Measurements from ENCODE around the gene TSC2.

The TSC2 gene

GRCh38 chr16:2043667-2044451, 3.9 kb upstream of the TSC2 start:
- DNase-seq (ENCODE audit: low read depth) = no peak

- DNase-seq (ENCODE audit: low read depth) = no peak
These were observed 3.2 kb upstream of the TSC2 start for GRCh38 chr16:2044541-2044940.

DNA sequence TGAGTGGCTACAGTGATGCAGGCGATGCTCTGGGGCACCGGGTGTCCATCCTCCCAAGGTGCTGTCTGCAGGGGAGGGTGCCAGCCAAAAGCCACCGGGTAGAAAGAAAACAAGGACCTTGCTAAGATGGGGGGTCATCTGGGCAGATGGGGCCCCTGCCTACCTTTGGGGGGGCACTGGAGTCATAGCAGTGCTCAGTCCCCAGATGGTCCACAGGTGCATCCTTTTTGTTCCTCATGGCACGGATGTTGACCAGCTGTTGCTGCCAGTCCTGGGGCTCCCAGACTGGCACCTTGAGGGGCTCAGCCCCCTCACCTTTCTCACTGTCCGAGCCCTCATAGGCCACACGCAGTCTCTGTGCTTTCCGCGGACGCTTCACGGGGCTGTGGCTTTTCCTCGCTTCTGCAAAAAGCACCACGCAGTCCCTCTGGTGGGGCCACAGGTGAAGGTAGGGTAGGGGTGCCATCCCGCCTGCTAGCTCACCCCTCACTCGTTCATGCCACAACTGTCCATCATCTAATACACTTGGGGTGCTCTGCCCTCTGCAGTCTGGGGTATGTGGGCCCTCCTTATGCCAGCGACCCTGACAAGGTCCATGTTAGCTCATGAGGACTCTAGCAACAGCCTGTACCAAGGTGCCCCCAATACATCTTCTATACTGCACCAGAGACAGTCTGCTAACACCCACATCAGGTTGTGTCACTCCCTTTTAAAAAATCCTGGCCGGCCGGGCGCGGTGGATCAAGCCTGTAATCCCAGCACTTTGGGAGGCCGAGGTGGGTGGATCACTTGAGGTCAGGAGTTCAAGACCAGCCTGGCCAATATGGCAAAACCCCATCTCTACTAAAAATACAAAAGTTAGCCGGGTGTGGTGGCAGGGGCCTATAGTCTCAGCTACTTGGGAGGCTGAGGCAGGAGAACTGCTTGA, 1.6 kb upstream of the TSC2 start:
- DNase-seq (ENCODE audit: low read depth) = no peak

- DNase-seq (ENCODE audit: low read depth) = no peak
These were observed 874 bp upstream of the TSC2 start for GRCh38 chr16:2046893-2047329.

DNA sequence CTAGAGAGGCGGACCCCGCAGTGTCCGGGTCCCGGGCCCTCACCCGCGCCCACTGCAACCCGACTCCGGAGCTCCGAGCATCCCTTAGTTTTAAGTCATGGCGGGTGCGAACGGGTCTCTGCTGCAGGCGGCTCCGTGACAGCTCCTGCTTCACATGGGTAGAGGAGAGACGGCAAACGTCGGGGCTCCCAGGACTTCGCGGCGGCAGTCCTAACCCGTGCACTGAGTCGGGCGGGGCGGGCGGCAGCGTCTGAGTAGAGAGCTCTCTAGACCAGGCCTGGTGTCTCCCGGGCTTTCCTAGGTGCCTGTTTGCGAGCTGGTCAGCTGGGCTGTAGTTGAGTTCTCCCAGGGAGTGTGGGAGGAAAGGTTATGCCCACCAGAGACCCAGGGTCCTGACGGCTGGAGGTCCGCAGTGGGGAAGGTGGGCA, 345 bp downstream of the TSC2 start:
- DNase-seq (ENCODE audit: low read depth) = no peak

DNA sequence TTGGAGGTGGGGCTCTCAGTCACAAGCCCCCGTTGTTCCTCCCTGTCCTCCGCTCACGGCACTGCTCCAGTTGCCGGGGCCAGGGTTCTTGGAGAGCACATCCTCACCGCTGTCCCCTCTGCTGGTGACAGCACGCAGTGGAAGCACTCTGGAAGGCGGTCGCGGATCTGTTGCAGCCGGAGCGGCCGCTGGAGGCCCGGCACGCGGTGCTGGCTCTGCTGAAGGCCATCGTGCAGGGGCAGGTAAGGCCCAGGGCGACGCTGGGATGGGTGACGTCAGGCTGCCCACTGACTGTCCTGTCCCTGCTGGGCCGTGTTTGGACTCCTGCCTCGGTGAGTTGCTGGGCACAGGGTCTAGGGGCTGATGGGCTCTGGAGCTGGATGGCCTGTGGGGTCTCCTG, 5.4 kb downstream of the TSC2 start:
- no peak for DNase-seq (ENCODE audit: low read depth)

GRCh38 chr16:2053897-2054296, 6.1 kb downstream of the TSC2 start:
- DNase-seq (ENCODE audit: low read depth) = no peak

DNA sequence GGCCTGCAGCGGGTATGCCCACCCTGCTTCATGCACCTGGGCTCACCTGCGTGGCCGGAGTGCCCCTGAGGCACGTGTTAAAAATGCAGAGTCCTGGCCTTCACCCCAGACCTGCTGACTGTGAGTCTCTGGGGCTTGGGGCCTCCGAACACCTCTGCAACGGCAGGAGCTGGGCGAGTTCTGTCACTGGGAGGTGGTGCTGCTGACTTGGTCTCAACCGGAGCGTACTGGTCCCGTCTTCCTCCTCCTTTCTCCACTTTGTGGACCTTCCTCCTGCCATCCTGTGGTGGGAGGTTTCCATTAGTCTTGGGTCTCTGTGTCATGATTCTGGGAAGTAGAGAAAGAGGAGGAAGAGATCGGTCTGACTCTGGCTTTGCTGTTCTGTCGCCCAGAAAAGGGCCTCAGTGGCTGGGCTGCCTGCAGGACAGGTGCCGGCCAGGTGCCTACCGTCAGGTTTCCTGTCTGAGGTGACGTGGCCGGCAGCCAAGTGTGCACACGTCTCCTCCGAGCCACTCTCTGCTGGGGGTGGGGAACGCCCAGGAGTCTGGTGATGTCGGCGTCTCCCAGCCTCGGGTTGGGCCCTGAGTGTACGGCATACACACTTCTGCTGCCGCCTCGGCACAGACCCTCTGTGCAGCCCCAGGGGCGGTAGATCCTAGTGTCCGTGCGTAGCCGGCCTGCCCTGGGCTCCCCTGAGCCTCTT, 6.9 kb downstream of the TSC2 start:
- DNase-seq (ENCODE audit: low read depth) = no peak

GRCh38 chr16:2056077-2056476, 8.3 kb downstream of the TSC2 start:
- no peak for DNase-seq (ENCODE audit: low read depth)

DNA sequence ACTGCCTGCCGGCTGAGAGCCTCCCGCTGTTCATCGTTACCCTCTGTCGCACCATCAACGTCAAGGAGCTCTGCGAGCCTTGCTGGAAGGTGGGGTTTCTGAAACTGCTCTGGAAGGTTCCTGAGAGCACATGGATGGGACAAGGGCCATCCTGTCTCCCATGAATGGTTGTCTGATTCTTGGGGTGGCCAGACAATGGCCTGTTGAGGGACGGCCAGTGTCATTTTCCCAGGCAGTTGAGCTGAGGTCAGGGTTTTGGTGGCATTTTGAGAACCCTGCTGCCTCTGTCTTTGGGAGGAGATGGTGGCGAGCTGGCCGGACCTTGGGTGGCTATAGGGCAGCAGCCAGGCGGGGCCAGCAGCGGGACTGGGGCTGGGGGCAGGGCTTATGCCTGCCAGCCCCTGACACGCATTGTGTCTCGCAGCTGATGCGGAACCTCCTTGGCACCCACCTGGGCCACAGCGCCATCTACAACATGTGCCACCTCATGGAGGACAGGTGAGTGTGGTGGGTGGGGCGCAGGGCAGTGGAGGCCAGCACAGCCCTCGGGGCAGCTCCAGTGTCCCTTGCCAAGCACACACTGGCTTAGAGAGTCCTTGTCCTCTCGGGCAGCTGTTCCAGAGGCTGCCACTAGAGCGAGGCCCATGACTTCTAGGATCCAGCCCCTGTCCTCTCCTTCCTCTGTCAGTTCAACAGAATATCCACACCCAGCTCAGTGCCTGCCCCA, 9.1 kb downstream of the TSC2 start:
- no peak for DNase-seq (ENCODE audit: low read depth)

DNA sequence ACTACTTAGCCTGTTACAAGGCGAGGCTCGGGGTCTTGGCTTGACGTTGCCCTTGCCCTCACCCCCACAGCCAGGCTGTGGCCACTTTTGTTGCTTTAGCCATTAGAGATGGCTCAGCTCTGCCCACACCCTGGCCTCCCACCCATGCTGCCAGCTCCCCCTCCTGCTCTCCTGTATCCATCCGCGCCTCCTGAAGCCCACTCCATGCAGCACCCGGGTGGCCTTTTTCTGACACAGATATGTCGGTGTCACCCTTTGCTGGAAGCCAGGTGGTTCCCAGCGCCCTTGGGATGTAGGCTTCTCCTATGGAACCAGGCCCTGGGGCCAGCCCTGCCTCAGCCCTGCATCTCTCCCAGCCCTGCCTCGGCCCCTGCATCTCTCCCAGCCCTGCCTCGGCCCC, 9.7 kb downstream of the TSC2 start:
- no peak for DNase-seq (ENCODE audit: low read depth)

DNA sequence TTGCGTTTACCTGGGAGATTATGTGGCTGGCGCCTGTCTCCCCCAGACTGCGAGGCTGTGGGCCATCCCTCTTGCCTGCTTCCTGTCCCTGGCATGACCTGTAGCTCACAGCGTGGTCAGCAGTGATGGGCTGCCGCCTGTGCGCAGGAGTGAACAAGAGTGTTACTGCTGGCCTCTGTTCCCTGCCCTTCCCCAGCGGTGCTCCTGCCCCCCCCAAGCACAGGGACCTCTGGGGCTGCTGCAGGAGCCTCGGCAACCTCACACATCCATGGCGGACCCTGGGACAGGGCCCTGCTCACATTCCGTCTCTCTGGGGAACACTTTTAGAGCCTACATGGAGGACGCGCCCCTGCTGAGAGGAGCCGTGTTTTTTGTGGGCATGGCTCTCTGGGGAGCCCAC, 10.6 kb downstream of the TSC2 start:
- no peak for DNase-seq (ENCODE audit: low read depth)

DNA sequence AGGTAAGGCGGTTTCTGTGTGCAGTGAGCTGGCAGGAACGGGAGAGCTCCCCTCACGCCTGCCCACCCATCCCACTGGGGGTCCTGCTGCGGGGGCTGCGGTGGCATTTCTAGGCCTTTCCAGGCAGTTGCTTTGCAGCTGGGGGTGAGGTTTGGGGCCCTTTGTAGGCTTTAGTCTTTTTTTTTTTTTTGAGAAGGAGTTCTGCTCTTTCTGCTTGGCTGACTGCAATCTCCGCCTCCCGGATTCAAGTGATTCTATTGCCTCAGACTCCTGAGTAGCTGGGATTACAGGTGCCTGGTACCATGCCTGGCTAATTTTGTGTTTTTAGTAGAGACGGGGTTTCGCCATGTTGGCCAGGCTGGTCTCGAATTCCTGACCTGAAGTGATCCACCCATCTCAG, 11.1 kb downstream of the TSC2 start:
- no peak for DNase-seq (ENCODE audit: low read depth)

DNA sequence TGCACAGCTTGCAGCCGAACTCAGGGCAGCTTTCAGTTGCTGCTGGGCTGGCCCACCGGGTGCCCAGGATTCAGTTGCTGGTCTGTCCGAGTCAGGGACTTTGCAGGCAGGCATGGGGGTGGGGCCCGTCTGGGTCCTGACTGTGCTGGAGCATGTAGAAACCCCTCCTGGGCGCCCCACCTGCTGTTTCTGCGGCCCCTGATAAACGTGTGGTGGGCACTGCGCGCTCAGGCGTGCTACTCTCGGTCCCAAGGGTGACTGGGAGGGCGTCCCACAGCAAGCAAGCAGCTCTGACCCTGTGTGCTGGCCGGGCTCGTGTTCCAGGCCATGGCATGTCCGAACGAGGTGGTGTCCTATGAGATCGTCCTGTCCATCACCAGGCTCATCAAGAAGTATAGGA, 12.6 kb downstream of the TSC2 start:
- no peak for DNase-seq (ENCODE audit: low read depth)

- no peak for DNase-seq (ENCODE audit: low read depth)
These were observed 13.2 kb downstream of the TSC2 start for GRCh38 chr16:2061023-2061422.

- no peak for DNase-seq (ENCODE audit: low read depth)
These were observed 13.7 kb downstream of the TSC2 start for GRCh38 chr16:2061526-2061925.

DNA sequence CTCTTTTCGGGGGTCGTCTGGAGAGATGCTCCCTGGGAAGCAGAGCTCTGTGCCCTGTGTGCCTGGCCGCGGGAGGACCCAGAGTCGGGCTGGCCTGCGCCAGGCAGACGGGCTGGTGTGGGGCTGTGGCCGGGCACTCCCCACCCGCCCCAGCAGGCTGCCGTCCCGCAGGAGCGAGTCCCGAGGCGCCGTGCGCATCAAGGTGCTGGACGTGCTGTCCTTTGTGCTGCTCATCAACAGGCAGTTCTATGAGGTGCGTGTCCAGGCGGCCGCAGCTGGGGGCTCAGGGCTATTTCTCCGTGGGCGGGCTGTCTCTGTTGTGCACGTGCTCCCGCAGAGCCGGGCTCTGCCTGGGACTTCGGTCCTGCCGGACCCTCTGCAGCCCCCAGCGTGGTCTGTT, 15.0 kb downstream of the TSC2 start:
- DNase-seq (ENCODE audit: low read depth) = no peak

DNA sequence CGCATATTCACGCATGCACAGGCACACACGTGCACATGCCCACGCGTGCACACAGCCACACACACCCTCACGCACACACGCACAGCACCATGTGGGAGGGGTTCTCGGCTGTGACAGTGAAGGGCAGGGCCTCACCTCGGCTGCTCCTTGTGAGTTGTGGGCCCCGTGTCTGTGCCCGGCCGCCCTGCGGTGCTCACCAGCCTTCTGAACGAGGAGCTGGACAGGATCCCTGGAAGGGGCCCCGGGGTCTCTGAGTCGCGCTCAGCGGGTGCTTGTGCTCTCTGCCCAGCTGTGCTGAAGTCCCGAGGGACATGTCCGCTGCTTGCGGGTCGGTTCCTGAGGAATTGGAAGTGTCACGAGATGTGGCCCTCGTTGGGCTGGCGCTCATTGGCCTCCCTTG, 16.1 kb downstream of the TSC2 start:
- DNase-seq (ENCODE audit: low read depth) = no peak

GRCh38 chr16:2064368-2064945, 16.7 kb downstream of the TSC2 start:
- no peak for DNase-seq (ENCODE audit: low read depth)

DNA sequence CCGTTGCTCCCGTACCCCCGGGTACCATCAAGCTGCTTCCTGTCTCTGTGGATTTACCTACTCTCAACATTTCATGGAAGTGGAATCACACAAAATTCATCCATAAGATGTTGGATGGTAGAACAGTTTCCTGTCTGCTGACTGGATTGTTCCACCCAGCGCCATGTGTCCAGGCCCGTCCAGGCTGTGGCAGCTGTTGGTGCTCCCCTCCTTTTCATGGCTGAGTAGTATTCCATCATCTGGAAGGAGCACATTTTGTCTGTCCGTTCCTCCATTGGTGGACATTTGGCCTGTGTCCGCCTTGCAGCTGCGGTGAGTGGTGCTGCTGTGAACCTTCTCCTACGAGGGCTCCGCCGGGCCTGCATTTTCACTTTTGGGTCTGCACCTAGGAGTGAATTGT, 18.4 kb downstream of the TSC2 start:
- no peak for DNase-seq (ENCODE audit: low read depth)

Data from stimulated activated CD8-positive, alpha-beta memory T cell treated with anti-CD3 and anti-CD28 coated beads, Interleukin-15, amount 100 ng/mL, for 24 hours (primary cell).